HUES6 (cell line): Measurements from ENCODE around the gene KRTAP26-1.

Experiments
- H3K27ac ChIP-seq: 2 replicates; pipeline ENCODE4 v1.7.0; 2013; ENCODE audit warnings: low read depth, mild to moderate bottlenecking, low read length, inconsistent platforms
- H3K27me3 ChIP-seq: 2 replicates; pipeline ENCODE4 v1.6.1; 2013; ENCODE audit warnings: low read length; ENCODE audit not compliant: control insufficient read depth, insufficient read depth
- H3K36me3 ChIP-seq: 2 replicates; pipeline ENCODE4 v1.6.1; 2013; ENCODE audit warnings: low read length; ENCODE audit not compliant: control insufficient read depth, insufficient read depth
- H3K4me1 ChIP-seq: 2 replicates; pipeline ENCODE4 v1.6.1; 2013; ENCODE audit warnings: low read length; ENCODE audit not compliant: control insufficient read depth, insufficient read depth
- H3K4me3 ChIP-seq: 2 replicates; pipeline ENCODE4 v1.5.1; 2013; ENCODE audit warnings: low read depth, low read length
- H3K9ac ChIP-seq: one replicate; pipeline ENCODE4 v1.6.1; 2013; ENCODE audit warnings: mild to moderate bottlenecking, low read length
- H3K9me3 ChIP-seq: 2 replicates; pipeline ENCODE4 v1.6.1; 2013; ENCODE audit warnings: low read depth, low read length; ENCODE audit not compliant: control insufficient read depth, insufficient read depth

Gene KRTAP26-1

GRCh38 chr21:30337276-30337744 is 17.2 kb upstream of the KRTAP26-1 start, which contains the start of gene KRTAP27-1:
Gene KRTAP27-1, minus strand, starts transcription at chr21:30337694. Its CDS starts 26 bp downstream, at chr21:30337668.
- Histone ChIP-seq H3K27ac (no peak within 1 kb of the TSS), H3K9ac (no peak within 1 kb of the TSS), H3K9me3 (no peaks in the 10 kb centered on the region), H3K4me1 (no peaks in the 10 kb centered on the region), H3K4me3 (no peak within 1 kb of the TSS), H3K36me3 (no peaks in the 10 kb centered on the region), H3K27me3 (no peaks in the 10 kb centered on the region)

DNA sequence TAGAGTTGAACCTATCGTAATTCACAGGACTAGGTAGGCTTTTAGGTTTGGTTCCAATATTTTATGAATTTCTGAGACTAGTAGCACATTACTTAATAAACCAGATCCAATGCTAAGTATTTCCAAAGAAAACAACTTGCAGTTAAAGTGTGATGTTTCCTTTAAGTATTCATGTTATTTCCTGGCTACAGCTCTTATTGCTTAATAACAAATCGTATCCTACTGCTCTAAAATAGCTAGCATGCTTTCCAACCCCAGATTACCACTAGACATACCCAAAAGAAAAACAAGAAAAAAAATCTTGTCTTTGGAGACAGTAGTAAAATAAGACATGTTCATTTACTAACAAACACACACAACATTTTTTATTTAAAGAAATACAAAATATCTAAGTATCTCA is 16.5 kb upstream of the KRTAP26-1 start:
- Histone ChIP-seq H3K9ac (no peak overlapping the region), H3K36me3 (no peaks in the 10 kb centered on the region), H3K4me3 (no peak overlapping the region), H3K27me3 (no peaks in the 10 kb centered on the region), H3K9me3 (no peaks in the 10 kb centered on the region), H3K27ac (no peak overlapping the region), H3K4me1 (no peaks in the 10 kb centered on the region)

GRCh38 chr21:30333736-30334135 is 13.6 kb upstream of the KRTAP26-1 start:
- H3K9ac ChIP-seq: no peak overlapping the region
- H3K9me3 ChIP-seq: no peaks in the 10 kb centered on the region
- no peaks in the 10 kb centered on the region for H3K36me3 ChIP-seq
- no peaks in the 10 kb centered on the region for H3K4me1 ChIP-seq
- no peak overlapping the region for H3K27ac ChIP-seq
- no peaks in the 10 kb centered on the region for H3K27me3 ChIP-seq
- no peak overlapping the region for H3K4me3 ChIP-seq

DNA sequence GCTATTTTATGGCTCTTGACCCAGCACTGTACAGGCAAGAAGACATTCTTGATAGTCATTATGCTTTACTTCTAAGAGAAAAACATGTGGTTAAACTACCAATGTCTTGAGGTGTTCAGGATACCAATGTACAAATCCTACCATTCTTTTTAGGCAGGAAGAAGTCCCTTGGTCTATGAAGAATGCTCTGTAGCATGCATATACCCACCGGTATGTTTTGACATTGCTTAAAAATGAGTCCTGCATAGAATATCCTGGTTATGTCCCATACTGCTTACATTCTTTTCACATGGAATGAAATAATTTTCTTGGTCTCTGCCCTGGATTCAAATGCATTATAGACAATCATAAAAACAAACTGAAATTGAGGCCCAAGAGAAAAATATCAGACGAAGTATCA is 12.6 kb upstream of the KRTAP26-1 start:
- H3K27ac ChIP-seq: no peak overlapping the region
- no peak overlapping the region for H3K9ac ChIP-seq
- no peak overlapping the region for H3K4me3 ChIP-seq
- H3K36me3 ChIP-seq: no peaks in the 10 kb centered on the region
- no peaks in the 10 kb centered on the region for H3K4me1 ChIP-seq
- no peaks in the 10 kb centered on the region for H3K9me3 ChIP-seq
- no peaks in the 10 kb centered on the region for H3K27me3 ChIP-seq

- Histone ChIP-seq H3K9me3 (0 out of 2 replicates have a peak, but pooled peaks cover 3% of the 10 kb centered on the region), H3K9ac (no peak overlapping the region), H3K4me1 (no peaks in the 10 kb centered on the region), H3K4me3 (no peak overlapping the region), H3K27me3 (no peaks in the 10 kb centered on the region), H3K36me3 (no peaks in the 10 kb centered on the region), H3K27ac (no peak overlapping the region)
These were observed 9.2 kb upstream of the KRTAP26-1 start for GRCh38 chr21:30329203-30329875.

DNA sequence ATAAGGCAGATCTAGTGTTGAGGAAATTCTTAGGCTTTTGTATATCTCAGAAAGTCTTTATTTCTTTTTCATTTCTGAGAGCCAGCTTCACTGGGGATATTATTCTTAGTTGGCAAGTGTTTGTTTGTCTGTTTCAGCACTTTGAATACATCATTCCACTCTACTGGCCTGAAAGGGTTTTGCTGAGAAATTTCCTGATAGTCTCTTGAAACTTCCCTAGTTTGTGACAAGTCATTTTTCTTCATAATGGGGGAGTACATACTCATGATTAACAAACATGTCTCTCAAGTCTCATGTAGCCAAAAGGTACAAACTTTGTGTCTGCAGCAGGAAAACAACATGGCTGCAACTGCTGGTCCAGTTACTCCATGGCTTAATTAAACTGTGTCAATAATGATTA is 6.3 kb upstream of the KRTAP26-1 start:
- Histone ChIP-seq H3K4me1 (no peaks in the 10 kb centered on the region), H3K9me3 (0 out of 2 replicates have a peak, but pooled peaks cover 3% of the 10 kb centered on the region), H3K9ac (no peak overlapping the region), H3K27ac (no peak overlapping the region), H3K36me3 (no peaks in the 10 kb centered on the region), H3K27me3 (no peaks in the 10 kb centered on the region), H3K4me3 (no peak overlapping the region)

GRCh38 chr21:30315701-30316100 is 4.4 kb downstream of the KRTAP26-1 start:
- H3K36me3 ChIP-seq: no peaks in the 10 kb centered on the region
- H3K9ac ChIP-seq: no peak overlapping the region
- H3K9me3 ChIP-seq: no peaks in the 10 kb centered on the region
- H3K27me3 ChIP-seq: no peaks in the 10 kb centered on the region
- no peak overlapping the region for H3K4me3 ChIP-seq
- no peak overlapping the region for H3K27ac ChIP-seq
- H3K4me1 ChIP-seq: no peaks in the 10 kb centered on the region

- Histone ChIP-seq H3K27ac (no peak overlapping the region), H3K9ac (no peak overlapping the region), H3K36me3 (no peaks in the 10 kb centered on the region), H3K27me3 (no peaks in the 10 kb centered on the region), H3K4me1 (no peaks in the 10 kb centered on the region), H3K4me3 (no peak overlapping the region), H3K9me3 (no peaks in the 10 kb centered on the region)
These were observed 13.2 kb downstream of the KRTAP26-1 start for GRCh38 chr21:30306884-30307283.

DNA sequence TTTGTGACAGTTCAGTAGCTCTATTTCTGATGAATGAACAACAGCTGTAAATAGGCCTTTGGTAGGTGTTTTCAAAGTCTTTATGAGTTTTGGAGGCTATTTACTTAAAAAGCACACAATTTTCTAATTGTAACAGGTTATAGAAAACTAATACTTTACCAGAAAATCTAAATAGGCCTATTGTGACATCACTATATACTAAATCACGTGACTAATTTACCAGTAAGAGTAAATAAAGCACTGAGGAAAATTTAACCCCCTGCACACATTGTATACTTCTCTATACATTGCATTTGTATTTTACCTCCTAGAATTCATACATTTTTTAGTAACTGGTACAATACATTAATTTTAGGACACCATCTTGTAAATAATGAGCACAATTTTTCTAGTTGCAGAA is 15.0 kb downstream of the KRTAP26-1 start:
- no peaks in the 10 kb centered on the region for H3K9me3 ChIP-seq
- no peak overlapping the region for H3K9ac ChIP-seq
- H3K4me1 ChIP-seq: no peaks in the 10 kb centered on the region
- no peaks in the 10 kb centered on the region for H3K27me3 ChIP-seq
- H3K27ac ChIP-seq: no peak overlapping the region
- no peaks in the 10 kb centered on the region for H3K36me3 ChIP-seq
- no peak overlapping the region for H3K4me3 ChIP-seq

GRCh38 chr21:30289215-30289614 is 30.9 kb downstream of the KRTAP26-1 start, which contains the start of gene KRTAP25-1:
Gene KRTAP25-1, minus strand, starts transcription at chr21:30289514. Its CDS starts 24 bp downstream, at chr21:30289490.
- no peak within 1 kb of the TSS for H3K9ac ChIP-seq
- no peaks in the 10 kb centered on the region for H3K4me1 ChIP-seq
- no peak within 1 kb of the TSS for H3K4me3 ChIP-seq
- no peaks in the 10 kb centered on the region for H3K36me3 ChIP-seq
- H3K27ac ChIP-seq: no peak within 1 kb of the TSS
- H3K27me3 ChIP-seq: no peaks in the 10 kb centered on the region
- H3K9me3 ChIP-seq: no peaks in the 10 kb centered on the region

DNA sequence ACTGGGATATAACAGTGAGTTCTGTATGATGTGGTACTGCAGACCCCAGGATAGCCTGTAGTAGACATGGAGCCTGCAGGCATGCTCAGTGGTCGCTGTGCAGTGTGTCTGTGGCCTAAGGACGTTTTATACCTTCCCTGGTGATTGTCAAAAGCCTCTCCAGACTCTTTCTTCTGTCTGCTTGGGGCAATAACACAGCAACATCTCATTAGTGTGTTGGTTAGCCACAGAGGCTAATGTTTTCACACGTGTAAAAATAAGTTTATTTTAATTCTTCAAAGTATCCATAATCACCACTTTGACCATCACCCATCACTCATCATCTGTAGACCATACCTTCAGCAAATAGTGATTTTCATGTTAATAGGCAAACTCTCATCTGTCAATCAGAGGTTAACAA is 37.3 kb downstream of the KRTAP26-1 start, which contains the start of gene KRTAP24-1:
Gene KRTAP24-1 (minus strand): TSS at position 101 of the 400 bp plus-strand sequence. CDS start 18 bp downstream, at position 83.
- Histone ChIP-seq H3K9ac (no peak within 1 kb of the TSS), H3K27me3 (no peaks in the 10 kb centered on the region), H3K27ac (no peak within 1 kb of the TSS), H3K36me3 (no peaks in the 10 kb centered on the region), H3K9me3 (no peaks in the 10 kb centered on the region), H3K4me3 (no peak within 1 kb of the TSS), H3K4me1 (no peaks in the 10 kb centered on the region)
